C4-2B (cell line): Measurements from ENCODE around the gene ANKRA2.

Experiments used
- H3K27ac ChIP-seq: fragments of 450-650 bp; 2 replicates; pipeline ENCODE4 v1.5.1; 2017
- ZFX ChIP-seq: fragments of 450-650 bp; IDR thresholded peaks from 2 replicates; pipeline ENCODE4 v1.6.1; 2017
- TF ChIP-seq, protein P1 (sequence below): fragments of 450-650 bp; conservative IDR thresholded peaks from 2 replicates; pipeline ENCODE4 v1.5.1; 2017; ENCODE audit warnings: mild to moderate bottlenecking

ANKRA2 gene

DNA sequence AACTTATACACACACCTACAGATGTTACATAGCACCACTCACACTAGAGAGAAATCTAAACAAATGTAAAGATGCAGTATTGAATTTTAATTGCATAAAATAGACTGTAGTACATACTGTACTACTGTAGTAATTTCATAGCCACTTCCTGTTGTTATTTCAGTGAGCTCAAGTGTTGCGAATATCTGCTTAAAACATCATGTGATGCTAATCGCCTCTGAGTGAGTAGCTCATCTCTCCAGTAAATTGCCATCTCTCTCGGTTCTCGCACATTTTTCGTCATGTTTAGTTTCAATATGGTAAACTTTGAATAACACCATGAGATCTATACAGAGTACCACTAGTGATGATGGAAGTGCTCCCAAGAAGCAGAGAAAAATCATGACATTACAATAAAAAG, 38.6 kb upstream of the ANKRA2 start:
- no peak overlapping the region for H3K27ac ChIP-seq
- TF ChIP-seq, protein P1, sequence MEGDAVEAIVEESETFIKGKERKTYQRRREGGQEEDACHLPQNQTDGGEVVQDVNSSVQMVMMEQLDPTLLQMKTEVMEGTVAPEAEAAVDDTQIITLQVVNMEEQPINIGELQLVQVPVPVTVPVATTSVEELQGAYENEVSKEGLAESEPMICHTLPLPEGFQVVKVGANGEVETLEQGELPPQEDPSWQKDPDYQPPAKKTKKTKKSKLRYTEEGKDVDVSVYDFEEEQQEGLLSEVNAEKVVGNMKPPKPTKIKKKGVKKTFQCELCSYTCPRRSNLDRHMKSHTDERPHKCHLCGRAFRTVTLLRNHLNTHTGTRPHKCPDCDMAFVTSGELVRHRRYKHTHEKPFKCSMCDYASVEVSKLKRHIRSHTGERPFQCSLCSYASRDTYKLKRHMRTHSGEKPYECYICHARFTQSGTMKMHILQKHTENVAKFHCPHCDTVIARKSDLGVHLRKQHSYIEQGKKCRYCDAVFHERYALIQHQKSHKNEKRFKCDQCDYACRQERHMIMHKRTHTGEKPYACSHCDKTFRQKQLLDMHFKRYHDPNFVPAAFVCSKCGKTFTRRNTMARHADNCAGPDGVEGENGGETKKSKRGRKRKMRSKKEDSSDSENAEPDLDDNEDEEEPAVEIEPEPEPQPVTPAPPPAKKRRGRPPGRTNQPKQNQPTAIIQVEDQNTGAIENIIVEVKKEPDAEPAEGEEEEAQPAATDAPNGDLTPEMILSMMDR: no peak
- no peak for TF ChIP-seq ZFX

DNA sequence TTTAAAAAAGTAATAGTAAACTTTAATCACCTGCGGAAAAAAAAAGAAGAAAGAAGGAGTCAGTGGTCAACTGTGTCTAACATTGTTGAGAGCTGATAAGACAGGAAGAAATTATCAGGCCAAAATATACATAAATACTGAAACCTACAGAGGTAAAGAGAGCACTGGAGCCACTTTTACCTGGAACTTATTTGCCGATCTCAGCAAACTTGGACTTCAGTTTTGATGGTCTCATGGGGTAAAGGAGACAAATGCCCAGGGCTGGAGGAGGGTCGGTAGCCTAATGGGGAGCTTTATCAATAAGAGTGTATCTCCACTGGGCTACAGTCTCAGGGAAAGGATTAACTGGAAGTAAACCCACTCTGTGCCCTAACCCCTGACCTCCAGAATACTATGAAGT, 33.9 kb upstream of the ANKRA2 start:
- H3K27ac ChIP-seq: no peak overlapping the region
- TF ChIP-seq, protein P1: no peak
- TF ChIP-seq ZFX: no peak

DNA sequence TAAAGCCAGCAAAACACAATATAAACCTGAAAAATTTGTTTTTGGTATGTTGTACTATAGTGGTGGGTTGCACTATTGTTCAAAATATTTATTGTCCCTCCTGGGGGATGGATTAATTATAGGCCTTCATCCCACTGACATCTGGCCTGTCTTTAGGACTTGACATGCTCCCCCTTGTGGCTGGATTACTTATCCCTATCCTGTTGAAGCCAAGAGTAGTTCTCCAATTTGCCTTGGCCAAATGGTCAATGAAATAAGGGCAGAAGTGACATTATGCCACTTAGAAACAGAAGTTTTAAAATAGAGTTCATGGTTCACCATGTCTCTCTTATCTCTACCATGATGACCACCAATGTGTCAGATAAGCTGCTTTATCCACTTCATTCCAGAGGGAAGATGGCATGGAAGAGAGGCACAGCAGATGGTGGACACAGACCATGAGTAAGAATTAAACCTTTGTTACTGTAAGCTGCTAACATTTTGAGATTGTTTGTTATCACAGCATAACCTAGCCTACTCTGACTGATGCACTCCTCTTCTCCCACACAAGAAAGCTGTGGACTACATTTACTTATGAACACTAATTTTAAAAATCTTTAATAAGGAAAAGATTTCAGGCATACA, 31.4 kb upstream of the ANKRA2 start:
- TF ChIP-seq, protein P1: peak; percentile 88
- TF ChIP-seq ZFX: no peak

DNA sequence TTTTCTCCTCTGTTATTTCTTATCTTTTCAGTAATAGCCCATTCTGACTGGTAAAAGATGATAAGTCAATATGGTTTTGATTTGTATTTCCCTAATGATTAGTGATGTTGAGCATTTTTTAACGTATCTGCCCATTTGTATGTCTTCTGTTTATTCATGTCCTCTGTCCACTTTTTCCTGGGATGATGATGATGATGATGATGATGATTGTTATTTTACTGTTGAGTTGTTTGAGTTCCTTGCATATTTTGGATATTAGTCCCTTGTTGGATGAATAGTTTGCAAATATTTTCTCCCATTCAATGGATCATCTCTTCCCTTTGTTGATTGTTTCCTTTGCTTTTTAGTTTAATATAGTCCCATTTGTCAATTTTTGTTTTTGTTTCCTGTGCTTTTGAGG, 27.1 kb upstream of the ANKRA2 start:
- H3K27ac ChIP-seq: no peak overlapping the region
- TF ChIP-seq ZFX: no peak
- TF ChIP-seq, protein P1: no peak

More for the DNA sequence above, 31.4 kb upstream of the ANKRA2 start:
- no peak overlapping the region for H3K27ac ChIP-seq

DNA sequence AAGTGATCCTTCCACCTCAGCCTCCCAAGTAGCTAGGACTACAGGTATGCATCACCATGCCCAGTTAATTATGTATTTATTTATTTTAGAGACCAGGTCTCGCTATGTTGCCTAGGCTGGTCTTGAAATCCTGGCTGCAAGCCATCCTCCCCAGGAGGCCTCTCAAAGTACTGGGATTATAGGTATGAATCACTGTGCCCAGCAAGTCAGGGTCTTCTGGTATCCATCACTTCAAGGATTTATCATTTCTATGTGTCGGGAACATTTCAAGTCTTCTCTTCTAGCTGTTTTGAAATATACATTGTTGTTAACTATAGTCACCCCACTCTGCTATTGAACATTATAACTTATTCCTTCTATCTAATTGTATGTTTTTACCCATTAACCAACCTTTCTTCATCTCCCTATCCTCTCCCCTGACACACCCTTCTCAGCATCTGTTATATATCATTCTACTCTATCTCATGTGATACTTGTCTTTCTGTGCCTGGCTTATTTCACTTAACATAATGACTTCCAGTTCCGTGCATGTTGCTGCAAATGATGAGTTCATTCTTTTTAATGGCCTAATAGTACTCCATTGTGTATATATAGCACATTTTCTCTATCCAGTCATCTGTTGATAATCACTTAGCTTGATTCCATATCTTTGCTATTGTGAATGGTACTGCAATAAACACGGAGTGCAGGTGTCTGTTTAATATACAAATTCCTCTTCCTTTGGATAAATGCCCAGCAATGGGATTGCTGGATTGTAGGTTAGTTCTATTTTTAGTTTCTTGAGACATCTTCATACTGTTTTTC, 26.5 kb upstream of the ANKRA2 start:
- no peak for TF ChIP-seq ZFX
- TF ChIP-seq, protein P1: no peak
- no peak overlapping the region for H3K27ac ChIP-seq

DNA sequence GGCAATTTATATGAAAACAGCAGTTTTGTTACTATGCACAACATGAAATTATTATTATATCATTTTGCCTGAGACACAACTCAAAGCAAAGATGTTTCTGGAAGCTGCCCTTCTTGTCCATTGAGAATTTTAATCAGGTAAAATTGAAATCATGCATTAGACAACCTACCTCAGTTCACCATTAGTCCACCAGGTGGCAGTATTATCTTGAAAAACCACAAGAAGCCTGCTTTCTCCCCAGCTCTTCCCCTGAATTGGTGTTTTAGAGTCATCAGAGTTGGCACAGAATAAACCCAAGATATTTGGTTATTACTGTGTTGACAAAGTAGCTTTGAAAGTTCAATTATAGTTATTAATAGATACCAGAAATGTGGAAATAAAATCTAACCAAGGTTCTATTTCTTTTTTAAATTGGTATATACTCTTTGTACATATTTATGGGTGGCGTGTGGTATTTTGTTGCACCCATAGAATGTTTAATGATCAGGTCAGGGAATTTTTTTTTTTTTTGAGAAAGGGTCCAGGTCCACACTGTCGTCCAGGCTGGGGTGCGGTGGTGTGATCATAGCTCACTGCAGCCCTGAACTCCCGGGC, 25.8 kb upstream of the ANKRA2 start:
- TF ChIP-seq ZFX: no peak
- TF ChIP-seq, protein P1: peak; percentile 87
- no peak overlapping the region for H3K27ac ChIP-seq

DNA sequence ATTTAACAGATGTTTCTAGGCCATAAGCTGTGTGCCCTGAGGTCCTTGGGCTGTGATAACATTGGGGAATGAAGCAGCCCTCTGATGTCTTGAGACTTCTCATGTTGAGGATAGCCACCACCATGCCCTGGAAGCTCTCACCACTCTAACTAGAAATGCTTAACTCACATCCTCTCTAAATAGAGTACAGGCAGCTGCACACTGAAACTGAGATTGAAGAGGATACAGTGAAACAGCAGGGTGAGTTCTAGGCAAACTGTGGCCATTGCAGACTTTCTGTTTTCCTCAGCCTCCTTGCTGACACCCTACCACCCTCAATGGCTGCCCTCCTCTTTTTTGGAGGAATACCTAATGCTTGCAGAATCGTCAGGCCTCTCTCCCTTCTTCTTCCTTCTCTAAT, 22.5 kb upstream of the ANKRA2 start:
- no peak for TF ChIP-seq ZFX
- TF ChIP-seq, protein P1: no peak
- no peak overlapping the region for H3K27ac ChIP-seq
